ENCODE data around the gene TTC28.

DNA sequence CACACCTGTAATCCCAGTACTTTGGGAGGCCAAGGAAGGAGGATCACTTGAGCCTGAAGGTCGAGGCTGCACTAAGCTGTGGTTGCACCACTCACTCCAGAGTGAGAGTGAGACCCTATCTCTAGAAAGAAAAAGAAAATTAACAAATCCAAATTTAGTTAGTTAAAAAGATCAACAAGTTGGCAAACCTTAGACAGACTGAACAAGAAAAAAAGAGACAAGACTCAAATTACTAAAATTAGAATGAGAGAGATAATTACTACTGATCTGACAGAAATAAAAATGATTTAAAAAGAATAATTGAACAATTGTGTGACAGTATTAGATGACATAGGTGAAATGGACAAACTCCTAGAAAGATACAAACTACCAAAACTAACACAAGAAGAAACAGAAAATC is 48.4 kb upstream of the TTC28 start:
- TF ChIP-seq POLR2A (IDR thresholded peaks at IDR 0.05): no peak
- TF ChIP-seq, protein P1, sequence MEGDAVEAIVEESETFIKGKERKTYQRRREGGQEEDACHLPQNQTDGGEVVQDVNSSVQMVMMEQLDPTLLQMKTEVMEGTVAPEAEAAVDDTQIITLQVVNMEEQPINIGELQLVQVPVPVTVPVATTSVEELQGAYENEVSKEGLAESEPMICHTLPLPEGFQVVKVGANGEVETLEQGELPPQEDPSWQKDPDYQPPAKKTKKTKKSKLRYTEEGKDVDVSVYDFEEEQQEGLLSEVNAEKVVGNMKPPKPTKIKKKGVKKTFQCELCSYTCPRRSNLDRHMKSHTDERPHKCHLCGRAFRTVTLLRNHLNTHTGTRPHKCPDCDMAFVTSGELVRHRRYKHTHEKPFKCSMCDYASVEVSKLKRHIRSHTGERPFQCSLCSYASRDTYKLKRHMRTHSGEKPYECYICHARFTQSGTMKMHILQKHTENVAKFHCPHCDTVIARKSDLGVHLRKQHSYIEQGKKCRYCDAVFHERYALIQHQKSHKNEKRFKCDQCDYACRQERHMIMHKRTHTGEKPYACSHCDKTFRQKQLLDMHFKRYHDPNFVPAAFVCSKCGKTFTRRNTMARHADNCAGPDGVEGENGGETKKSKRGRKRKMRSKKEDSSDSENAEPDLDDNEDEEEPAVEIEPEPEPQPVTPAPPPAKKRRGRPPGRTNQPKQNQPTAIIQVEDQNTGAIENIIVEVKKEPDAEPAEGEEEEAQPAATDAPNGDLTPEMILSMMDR (IDR thresholded peaks at IDR 0.05): no peak

All from heart left ventricle (tissue), 13 donors.